T-cell (primary cell): Measurements from ENCODE around the gene EVPL. TPM values are rescaled to one million over a fixed set of nuclear protein-coding genes. Genes with fewer than 3 reads are reported as not detected.

ENCODE experiments used
- ATAC-seq, 4 experiments: fragments of 200-7000 bp in 3 of 4; fragments of 150-1000 bp in 1 of 4; cut with Tn5 transposase; replicated peaks in 1 of 4; 1 replicate in 3 of 4; 2 replicates in 1 of 4; pipeline ENCODE4 v1.10.0; 2021; ENCODE audit warnings: moderate library complexity in 3 of 4, mild to moderate bottlenecking in 2 of 4, moderate number of reproducible peaks in 1 of 4
- CTCF ChIA-PET, 2 donors: fragments of 300-600 bp; sonication (Branson Sonifier 250); formaldehyde crosslinking; loops; one replicate each; lab custom pipeline; 2022; ENCODE audit warnings: antibody characterized with exemption in 2 of 2; lab: Charles Lee
- POLR2A ChIA-PET, 2 donors: fragments of 300-600 bp; sonication (Branson Sonifier 250); formaldehyde crosslinking; loops; one replicate each; lab custom pipeline; 2022; ENCODE audit warnings: antibody characterized with exemption in 2 of 2; lab: Charles Lee
- DNase-seq, 35 experiments: peaks; one replicate each; pipeline versions ENCODE4 v3.0.0 to v3.0.0-alpha.2; 2013 to 2023
- H3K27ac ChIP-seq: one replicate; pipeline ENCODE4 v1.5.1; 2013; ENCODE audit warnings: low read length
- H3K27me3 ChIP-seq, 2 experiments: replicated peaks in 1 of 2; 1 replicate in 1 of 2; 2 replicates in 1 of 2; pipeline versions ENCODE4 v1.6.1 to v1.7.0; 2013; ENCODE audit warnings: low read length in 1 of 2, mixed read lengths in 1 of 2; ENCODE audit not compliant: control insufficient read depth in 2 of 2, insufficient read depth in 2 of 2; ENCODE audit errors: extremely low read depth in 1 of 2
- H3K36me3 ChIP-seq, 2 donors: 1 replicate in 1 of 2; 2 replicates in 1 of 2; pipeline versions ENCODE4 v1.6.1 to v1.7.0; 2013; ENCODE audit warnings: low read length in 1 of 2; ENCODE audit not compliant: control insufficient read depth in 2 of 2, insufficient read depth in 1 of 2; ENCODE audit errors: extremely low read depth in 1 of 2
- H3K4me1 ChIP-seq, 2 experiments: 1 replicate in 1 of 2; 2 replicates in 1 of 2; pipeline versions ENCODE4 v1.6.1 to v1.7.0; 2013; ENCODE audit warnings: low read length in 2 of 2, mixed read lengths in 1 of 2; ENCODE audit not compliant: insufficient read depth in 2 of 2, control insufficient read depth in 1 of 2; ENCODE audit errors: extremely low read depth in 1 of 2
- H3K4me3 ChIP-seq, 2 donors: 1 replicate in 1 of 2; 2 replicates in 1 of 2; pipeline versions ENCODE4 v1.5.1 to v1.7.0; 2013; ENCODE audit warnings: mild to moderate bottlenecking in 2 of 2, low read length in 1 of 2, moderate library complexity in 1 of 2; ENCODE audit not compliant: control insufficient read depth in 1 of 2; ENCODE audit errors: extremely low read depth in 1 of 2
- H3K9me3 ChIP-seq: 2 replicates; pipeline ENCODE4 v1.7.0; 2013
- H3K27ac Mint-ChIP-seq, 2 donors: one replicate each; pipeline ENCODE4 v1.8.0; 2020 to 2021; ENCODE audit warnings: mild to moderate bottlenecking in 2 of 2, mixed read lengths in 2 of 2
- H3K27me3 Mint-ChIP-seq, 2 donors: one replicate each; pipeline ENCODE4 v1.8.0; 2021 to 2022; ENCODE audit warnings: mixed read lengths in 2 of 2
- H3K36me3 Mint-ChIP-seq: one replicate; pipeline ENCODE4 v1.8.0; 2021; ENCODE audit warnings: mixed read lengths
- H3K4me1 Mint-ChIP-seq, 3 donors: one replicate each; pipeline ENCODE4 v1.8.0; 2020 to 2022; ENCODE audit warnings: mixed read lengths in 3 of 3, mild to moderate bottlenecking in 1 of 3
- H3K4me3 Mint-ChIP-seq, 3 donors: one replicate each; pipeline ENCODE4 v1.8.0; 2020 to 2022; ENCODE audit warnings: mild to moderate bottlenecking in 3 of 3, mixed read lengths in 3 of 3, moderate library complexity in 3 of 3
- H3K9me3 Mint-ChIP-seq, 3 donors: one replicate each; pipeline ENCODE4 v1.8.0; 2020 to 2022; ENCODE audit warnings: mixed read lengths in 3 of 3
- WGBS: methylation state at CpG from one replicate; pipeline ENCODE4 v1.1.5; 2013; ENCODE audit warnings: missing lambda C conversion rate; ENCODE audit not compliant: insufficient coverage; 5-methylcytosine and 5-hydroxymethylcytosine counted together
- total RNA-seq, 35 experiments: library from RNA in 6 of 35; stranded (reverse) in 6 of 35; fragments of 120-200 nt in 1 of 35; gene quantifications; one replicate each; pipeline versions ENCODE4 v1.2.1 to v1.2.4 and lab custom pipeline; 2013 to 2026

EVPL gene
- total RNA-seq, 5 donors from 2014 or later (not counting 1 experiment from before 2014, with no cell fraction given) = 0.58 to 1.0 (median 0.72) TPM

GRCh38 chr17:76004750-76005262, 22.3 kb downstream of the EVPL start:
- Histone ChIP-seq H3K4me3 (no peak overlapping the region), H3K36me3 (no peaks in the 10 kb centered on the region), H3K9me3 (no peaks in the 10 kb centered on the region), H3K4me1 (no peaks in the 10 kb centered on the region), H3K27ac (no peak overlapping the region), H3K27me3 (no peaks in the 10 kb centered on the region)
- no peak overlapping the region for H3K27ac Mint-ChIP-seq
- H3K4me1 Mint-ChIP-seq = peaks cover 2 to 10% (median 5%) of the 10 kb centered on the region in 3 donors
- no peaks in the 10 kb centered on the region for H3K36me3 Mint-ChIP-seq
- no peak for ATAC-seq
- 89% methylated on average over 3 of the region's 8 CpGs for WGBS
- no peak overlapping the region for H3K4me3 Mint-ChIP-seq
- H3K27me3 Mint-ChIP-seq = no peaks in the 10 kb centered on the region
- POLR2A ChIA-PET = no interaction called here
- CTCF ChIA-PET = interaction anchor here (0.5 to 1.7 kb wide), 4 partner anchors 87 to 742 kb away, joined by 3 to 4 read pairs (median 4); no protein-coding TSS in a partner anchor
- H3K9me3 Mint-ChIP-seq = no peaks in the 10 kb centered on the region
- DNase-seq = no peak

- no peaks in the 10 kb centered on the region for H3K27me3 ChIP-seq
- WGBS = 79% methylated on average over 5 of the region's 6 CpGs
- H3K4me3 ChIP-seq = no peak overlapping the region
- H3K27ac ChIP-seq = no peak overlapping the region
- ATAC-seq (no peak), DNase-seq (no peak)
- Mint-ChIP-seq H3K4me1 (peaks cover 2 to 8% (median 5%) of the 10 kb centered on the region in 3 donors), H3K36me3 (no peaks in the 10 kb centered on the region), H3K27ac (no peak overlapping the region), H3K4me3 (no peak overlapping the region), H3K9me3 (no peaks in the 10 kb centered on the region), H3K27me3 (no peaks in the 10 kb centered on the region)
- no peaks in the 10 kb centered on the region for H3K9me3 ChIP-seq
- H3K4me1 ChIP-seq = no peaks in the 10 kb centered on the region
- ChIA-PET POLR2A (no interaction called here), CTCF (interaction anchor here (0.6 to 1.2 kb wide), 4 partner anchors 10 to 88 kb away, joined by 3 to 7 read pairs (median 4); no protein-coding TSS in a partner anchor)
- no peaks in the 10 kb centered on the region for H3K36me3 ChIP-seq
Measured at GRCh38 chr17:76003915-76004314, 23.2 kb downstream of the EVPL start.

- peaks cover 9 to 15% (median 12%) of the 10 kb centered on the region in 3 donors for H3K4me1 Mint-ChIP-seq
- Histone ChIP-seq H3K4me3 (no peak overlapping the region), H3K36me3 (no peaks in the 10 kb centered on the region), H3K9me3 (no peaks in the 10 kb centered on the region), H3K27ac (no peak overlapping the region), H3K4me1 (peaks cover under 1 to 5% of the 10 kb centered on the region in 2 experiments), H3K27me3 (no peaks in the 10 kb centered on the region)
- no peak overlapping the region for H3K4me3 Mint-ChIP-seq
- H3K27ac Mint-ChIP-seq = no peak overlapping the region
- no peaks in the 10 kb centered on the region for H3K9me3 Mint-ChIP-seq
- WGBS = 91% methylated on average over 8 of the region's 12 CpGs
- ATAC-seq (no peak), DNase-seq (no peak)
- ChIA-PET CTCF (interaction anchor here (0.6 to 1.5 kb wide), 3 partner anchors 9 to 52 kb away, joined by 3 to 5 read pairs (median 3); no protein-coding TSS in a partner anchor), POLR2A (no interaction called here)
- no peaks in the 10 kb centered on the region for H3K27me3 Mint-ChIP-seq
- H3K36me3 Mint-ChIP-seq = no peaks in the 10 kb centered on the region
Measured at GRCh38 chr17:76002100-76002499, 25.0 kb downstream of the EVPL start.

- H3K27ac ChIP-seq = no peak within 1 kb of the TSS
- WGBS = 91% methylated on average over 21 of the region's 21 CpGs
- H3K4me1 Mint-ChIP-seq = peaks cover 15 to 24% (median 20%) of the 10 kb centered on the region in 3 donors
- DNase-seq (no peak), ATAC-seq (no peak)
- CTCF ChIA-PET = interaction anchor here (0.6 to 0.7 kb wide), 4 partner anchors 12 to 223 kb away, joined by 3 read pairs; no protein-coding TSS in a partner anchor
- no peaks in the 10 kb centered on the region for H3K27me3 ChIP-seq
- H3K9me3 Mint-ChIP-seq = no peaks in the 10 kb centered on the region
- no peaks in the 10 kb centered on the region for H3K27me3 Mint-ChIP-seq
- no peaks in the 10 kb centered on the region for H3K9me3 ChIP-seq
- no peak within 1 kb of the TSS for H3K4me3 Mint-ChIP-seq
- peak within 1 kb of the TSS in 1 of 2 donors; percentile 44 for H3K27ac Mint-ChIP-seq
- POLR2A ChIA-PET = interaction anchor here in 1 of 2 donors (0.6 kb wide), 1 partner anchor 180 kb away, joined by 3 read pairs; no protein-coding TSS in a partner anchor
- H3K4me1 ChIP-seq = peaks cover 6 to 15% of the 10 kb centered on the region in 2 experiments
- no peak within 1 kb of the TSS for H3K4me3 ChIP-seq
- H3K36me3 ChIP-seq = no peaks in the 10 kb centered on the region
- H3K36me3 Mint-ChIP-seq = no peaks in the 10 kb centered on the region
Measured at GRCh38 chr17:76000755-76001521, 26.2 kb downstream of the EVPL start, which contains the start of gene CDK3. Gene CDK3, plus strand, starts transcription at chr17:76000855. Its CDS starts 571 bp downstream, at chr17:76001426.

- Histone ChIP-seq H3K4me1 (peaks cover 6 to 15% of the 10 kb centered on the region in 2 experiments), H3K4me3 (no peak overlapping the region), H3K36me3 (no peaks in the 10 kb centered on the region), H3K27ac (no peak overlapping the region), H3K9me3 (no peaks in the 10 kb centered on the region), H3K27me3 (no peaks in the 10 kb centered on the region)
- Mint-ChIP-seq H3K9me3 (no peaks in the 10 kb centered on the region), H3K36me3 (no peaks in the 10 kb centered on the region), H3K27ac (no peak overlapping the region), H3K4me3 (no peak overlapping the region), H3K27me3 (no peaks in the 10 kb centered on the region), H3K4me1 (peaks cover 13 to 16% (median 15%) of the 10 kb centered on the region in 3 donors)
- POLR2A ChIA-PET = interaction anchor here in 1 of 2 donors (0.6 kb wide), 1 partner anchor 179 kb away, joined by 3 read pairs; no protein-coding TSS in a partner anchor
- WGBS = 83% methylated on average over 29 of the region's 31 CpGs
- CTCF ChIA-PET = interaction anchor here (0.5 to 0.6 kb wide), 4 partner anchors 13 to 677 kb away, joined by 3 read pairs; no protein-coding TSS in a partner anchor
- DNase-seq (peak in 33 of 35 experiments; percentile 19 to 75 (median 48)), ATAC-seq (peak; percentile 67 to 69 (median 68))
Measured at GRCh38 chr17:76000016-76000754, 26.9 kb downstream of the EVPL start.
